Measurements from ENCODE around the gene CRYZL1.

Gene CRYZL1

DNA sequence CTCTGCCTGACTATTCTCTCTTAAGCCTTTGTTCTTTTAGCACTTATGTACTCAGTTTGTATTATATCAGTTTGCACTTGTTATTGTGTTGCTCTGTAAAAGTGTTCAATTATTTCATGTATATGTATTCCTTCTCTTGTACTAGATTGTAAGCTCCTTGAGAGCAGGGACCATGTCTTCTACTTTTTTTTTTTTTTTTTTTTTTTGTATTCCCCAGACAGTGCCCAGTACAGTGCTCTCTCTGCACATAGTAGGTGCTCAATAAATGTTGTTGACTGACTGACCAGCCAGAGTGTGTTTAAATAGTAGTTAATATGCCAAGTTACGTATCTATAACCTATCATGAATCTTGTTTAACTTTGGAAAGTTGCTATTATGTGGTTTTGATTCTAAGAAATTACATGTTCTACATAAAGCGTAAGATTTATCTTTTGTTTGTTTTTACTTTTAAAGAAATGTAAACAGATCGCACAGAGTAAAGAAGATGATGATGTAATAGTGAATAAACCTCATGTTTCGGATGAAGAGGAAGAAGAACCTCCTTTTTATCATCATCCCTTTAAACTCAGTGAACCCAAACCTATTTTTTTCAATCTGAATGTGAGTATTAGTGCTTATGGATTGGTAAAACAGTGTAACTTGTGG is 82.6 kb downstream of the CRYZL1 start:
- no peak for ATAC-seq

DNA sequence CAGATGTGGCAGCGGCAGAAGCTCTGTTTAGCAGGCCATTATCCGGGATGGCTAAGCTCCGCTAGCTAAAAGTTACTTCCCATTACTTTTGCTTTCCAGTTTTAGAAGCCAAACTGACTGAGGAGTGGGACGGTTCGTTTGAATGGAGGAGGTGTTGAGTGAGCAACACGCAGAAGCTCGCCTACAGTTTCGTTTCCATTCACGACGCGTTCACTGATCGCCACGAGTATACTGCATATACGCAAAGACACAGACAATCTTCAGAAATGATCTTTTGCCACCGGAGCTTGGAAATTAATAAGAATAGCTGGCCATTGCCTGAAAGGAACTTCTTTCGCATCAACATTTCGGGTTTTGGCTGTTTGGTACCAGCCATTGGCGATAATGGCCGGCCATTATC is 84.1 kb downstream of the CRYZL1 start:
- no peak for ATAC-seq

DNA sequence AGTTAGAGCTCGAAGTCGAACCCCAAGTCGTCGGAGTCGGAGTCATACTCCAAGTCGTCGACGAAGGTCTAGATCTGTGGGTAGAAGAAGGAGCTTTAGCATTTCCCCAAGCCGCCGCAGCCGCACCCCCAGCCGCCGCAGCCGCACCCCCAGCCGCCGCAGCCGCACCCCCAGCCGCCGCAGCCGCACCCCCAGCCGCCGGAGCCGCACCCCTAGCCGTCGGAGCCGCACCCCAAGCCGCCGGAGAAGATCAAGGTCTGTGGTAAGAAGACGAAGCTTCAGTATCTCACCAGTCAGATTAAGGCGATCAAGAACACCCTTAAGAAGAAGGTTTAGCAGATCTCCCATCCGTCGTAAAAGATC is 86.6 kb downstream of the CRYZL1 start:
- ATAC-seq, result no peak

DNA sequence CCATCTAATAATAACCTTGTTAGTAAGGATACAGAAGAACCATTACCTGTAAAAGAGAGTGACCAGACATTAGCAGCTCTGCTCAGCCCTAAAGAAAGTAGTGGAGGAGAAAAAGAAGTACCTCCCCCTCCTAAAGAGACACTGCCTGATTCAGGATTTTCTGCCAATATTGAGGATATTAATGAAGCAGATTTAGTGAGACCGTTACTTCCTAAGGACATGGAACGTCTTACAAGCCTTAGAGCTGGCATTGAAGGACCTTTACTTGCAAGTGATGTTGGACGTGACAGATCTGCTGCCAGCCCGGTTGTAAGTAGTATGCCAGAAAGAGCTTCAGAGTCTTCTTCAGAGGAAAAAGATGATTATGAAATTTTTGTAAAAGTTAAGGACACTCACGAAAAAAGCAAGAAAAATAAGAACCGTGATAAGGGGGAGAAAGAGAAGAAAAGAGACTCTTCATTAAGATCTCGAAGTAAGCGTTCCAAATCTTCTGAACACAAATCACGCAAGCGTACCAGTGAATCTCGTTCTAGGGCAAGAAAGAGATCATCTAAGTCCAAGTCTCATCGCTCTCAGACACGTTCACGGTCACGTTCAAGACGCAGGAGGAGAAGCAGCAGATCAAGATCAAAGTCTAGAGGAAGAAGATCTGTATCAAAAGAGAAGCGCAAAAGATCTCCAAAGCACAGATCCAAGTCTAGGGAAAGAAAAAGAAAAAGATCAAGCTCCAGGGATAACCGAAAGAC is 87.1 kb downstream of the CRYZL1 start:
- no peak for ATAC-seq

DNA sequence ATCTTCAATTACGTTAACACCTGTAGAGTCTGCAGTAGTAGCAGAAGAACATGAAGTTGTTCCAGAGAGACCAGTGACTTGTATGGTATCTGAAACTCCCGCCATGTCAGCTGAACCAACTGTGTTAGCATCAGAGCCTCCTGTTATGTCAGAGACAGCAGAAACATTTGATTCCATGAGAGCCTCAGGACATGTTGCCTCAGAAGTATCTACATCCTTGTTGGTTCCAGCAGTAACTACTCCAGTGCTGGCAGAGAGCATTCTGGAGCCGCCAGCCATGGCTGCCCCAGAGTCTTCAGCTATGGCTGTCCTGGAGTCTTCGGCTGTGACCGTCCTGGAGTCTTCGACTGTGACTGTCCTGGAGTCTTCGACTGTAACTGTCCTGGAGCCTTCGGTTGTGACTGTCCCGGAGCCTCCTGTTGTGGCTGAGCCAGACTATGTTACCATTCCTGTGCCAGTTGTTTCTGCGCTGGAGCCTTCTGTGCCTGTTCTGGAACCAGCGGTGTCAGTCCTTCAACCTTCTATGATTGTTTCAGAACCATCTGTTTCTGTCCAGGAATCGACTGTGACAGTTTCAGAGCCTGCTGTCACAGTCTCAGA is 88.4 kb downstream of the CRYZL1 start:
- no peak for ATAC-seq

DNA sequence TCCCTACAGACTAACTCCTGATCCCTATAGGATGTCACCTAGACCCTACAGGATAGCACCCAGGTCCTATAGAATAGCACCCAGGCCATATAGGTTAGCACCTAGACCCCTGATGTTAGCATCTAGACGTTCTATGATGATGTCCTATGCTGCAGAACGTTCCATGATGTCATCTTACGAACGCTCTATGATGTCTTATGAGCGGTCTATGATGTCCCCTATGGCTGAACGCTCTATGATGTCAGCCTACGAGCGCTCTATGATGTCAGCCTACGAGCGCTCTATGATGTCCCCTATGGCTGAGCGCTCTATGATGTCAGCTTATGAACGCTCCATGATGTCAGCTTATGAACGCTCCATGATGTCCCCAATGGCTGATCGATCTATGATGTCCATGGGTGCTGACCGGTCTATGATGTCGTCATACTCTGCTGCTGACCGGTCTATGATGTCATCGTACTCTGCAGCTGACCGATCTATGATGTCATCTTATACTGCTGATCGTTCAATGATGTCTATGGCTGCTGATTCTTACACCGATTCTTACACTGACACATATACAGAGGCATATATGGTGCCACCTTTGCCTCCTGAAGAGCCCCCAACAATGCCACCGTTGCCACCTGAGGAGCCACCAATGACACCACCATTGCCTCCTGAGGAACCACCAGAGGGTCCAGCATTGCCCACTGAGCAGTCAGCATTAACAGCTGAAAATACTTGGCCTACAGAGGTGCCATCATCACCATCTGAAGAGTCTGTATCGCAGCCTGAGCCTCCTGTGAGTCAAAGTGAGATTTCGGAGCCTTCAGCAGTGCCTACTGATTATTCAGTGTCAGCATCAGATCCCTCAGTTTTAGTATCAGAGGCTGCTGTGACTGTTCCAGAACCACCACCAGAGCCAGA is 89.2 kb downstream of the CRYZL1 start:
- peak in 1 of 2 donors; percentile 27 for ATAC-seq

DNA sequence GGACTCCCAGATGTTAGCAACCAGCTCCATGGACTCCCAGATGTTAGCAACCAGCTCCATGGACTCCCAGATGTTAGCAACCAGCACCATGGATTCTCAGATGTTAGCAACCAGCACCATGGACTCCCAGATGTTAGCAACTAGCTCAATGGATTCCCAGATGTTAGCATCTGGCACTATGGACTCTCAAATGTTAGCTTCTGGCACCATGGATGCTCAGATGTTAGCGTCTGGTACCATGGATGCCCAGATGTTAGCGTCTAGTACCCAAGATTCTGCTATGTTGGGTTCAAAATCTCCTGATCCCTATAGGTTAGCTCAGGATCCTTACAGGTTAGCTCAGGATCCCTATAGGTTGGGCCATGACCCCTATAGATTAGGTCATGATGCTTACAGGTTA is 89.9 kb downstream of the CRYZL1 start:
- ATAC-seq, result no peak

DNA sequence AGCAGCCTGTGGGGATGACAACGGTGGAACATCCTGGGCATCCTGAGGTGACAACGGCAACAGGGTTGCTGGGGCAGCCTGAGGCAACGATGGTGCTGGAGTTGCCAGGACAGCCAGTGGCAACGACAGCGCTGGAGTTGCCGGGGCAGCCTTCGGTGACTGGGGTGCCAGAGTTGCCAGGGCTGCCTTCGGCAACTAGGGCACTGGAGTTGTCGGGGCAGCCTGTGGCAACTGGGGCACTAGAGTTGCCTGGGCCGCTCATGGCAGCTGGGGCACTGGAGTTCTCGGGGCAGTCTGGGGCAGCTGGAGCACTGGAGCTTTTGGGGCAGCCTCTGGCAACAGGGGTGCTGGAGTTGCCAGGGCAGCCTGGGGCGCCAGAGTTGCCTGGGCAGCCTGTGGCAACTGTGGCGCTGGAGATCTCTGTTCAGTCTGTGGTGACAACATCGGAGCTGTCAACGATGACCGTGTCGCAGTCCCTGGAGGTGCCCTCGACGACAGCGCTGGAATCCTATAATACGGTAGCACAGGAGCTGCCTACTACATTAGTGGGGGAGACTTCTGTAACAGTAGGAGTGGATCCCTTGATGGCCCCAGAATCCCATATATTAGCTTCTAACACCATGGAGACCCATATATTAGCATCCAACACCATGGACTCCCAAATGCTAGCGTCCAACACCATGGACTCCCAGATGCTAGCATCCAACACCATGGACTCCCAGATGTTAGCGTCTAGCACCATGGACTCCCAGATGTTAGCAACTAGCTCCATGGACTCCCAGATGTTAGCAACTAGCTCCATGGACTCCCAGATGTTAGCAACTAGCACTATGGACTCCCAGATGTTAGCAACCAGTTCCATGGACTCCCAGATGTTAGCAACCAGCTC is 90.5 kb downstream of the CRYZL1 start:
- no peak for ATAC-seq

DNA sequence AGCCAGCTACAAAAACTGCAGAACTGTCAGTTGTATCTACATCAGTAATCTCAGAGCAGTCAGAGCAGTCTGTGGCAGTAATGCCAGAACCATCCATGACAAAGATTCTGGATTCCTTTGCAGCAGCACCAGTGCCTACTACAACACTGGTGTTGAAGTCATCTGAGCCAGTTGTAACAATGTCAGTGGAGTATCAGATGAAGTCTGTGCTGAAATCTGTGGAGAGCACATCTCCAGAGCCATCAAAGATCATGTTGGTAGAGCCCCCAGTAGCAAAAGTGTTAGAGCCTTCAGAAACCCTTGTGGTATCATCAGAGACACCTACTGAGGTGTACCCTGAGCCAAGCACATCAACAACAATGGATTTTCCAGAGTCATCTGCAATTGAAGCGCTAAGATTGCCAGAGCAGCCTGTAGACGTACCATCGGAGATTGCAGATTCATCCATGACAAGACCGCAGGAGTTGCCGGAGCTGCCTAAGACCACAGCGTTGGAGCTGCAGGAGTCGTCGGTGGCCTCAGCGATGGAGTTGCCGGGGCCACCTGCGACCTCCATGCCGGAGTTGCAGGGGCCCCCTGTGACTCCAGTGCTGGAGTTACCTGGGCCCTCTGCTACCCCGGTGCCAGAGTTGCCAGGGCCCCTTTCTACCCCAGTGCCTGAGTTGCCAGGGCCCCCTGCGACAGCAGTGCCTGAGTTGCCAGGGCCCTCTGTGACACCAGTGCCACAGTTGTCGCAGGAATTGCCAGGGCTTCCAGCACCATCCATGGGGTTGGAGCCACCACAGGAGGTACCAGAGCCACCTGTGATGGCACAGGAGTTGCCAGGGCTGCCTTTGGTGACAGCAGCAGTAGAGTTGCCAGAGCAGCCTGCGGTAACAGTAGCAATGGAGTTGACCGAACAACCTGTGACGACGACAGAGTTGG is 91.4 kb downstream of the CRYZL1 start:
- ATAC-seq, result no peak

DNA sequence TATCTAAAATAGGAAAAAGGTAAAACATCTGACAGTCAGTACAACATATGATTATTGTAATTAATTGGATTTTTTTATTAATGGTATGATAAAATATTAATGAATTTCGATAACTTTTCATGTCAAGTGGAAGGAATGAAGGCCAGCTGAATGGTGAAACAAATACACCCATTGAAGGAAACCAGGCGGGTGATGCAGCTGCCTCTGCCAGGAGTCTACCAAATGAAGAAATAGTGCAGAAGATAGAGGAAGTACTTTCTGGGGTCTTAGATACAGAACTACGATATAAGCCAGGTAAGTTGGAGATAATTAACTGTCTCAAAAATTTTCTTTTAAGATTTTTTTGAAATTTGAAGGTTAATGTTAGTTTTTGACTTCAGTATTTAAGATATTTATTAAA is 95.5 kb downstream of the CRYZL1 start:
- ATAC-seq, result no peak

DNA sequence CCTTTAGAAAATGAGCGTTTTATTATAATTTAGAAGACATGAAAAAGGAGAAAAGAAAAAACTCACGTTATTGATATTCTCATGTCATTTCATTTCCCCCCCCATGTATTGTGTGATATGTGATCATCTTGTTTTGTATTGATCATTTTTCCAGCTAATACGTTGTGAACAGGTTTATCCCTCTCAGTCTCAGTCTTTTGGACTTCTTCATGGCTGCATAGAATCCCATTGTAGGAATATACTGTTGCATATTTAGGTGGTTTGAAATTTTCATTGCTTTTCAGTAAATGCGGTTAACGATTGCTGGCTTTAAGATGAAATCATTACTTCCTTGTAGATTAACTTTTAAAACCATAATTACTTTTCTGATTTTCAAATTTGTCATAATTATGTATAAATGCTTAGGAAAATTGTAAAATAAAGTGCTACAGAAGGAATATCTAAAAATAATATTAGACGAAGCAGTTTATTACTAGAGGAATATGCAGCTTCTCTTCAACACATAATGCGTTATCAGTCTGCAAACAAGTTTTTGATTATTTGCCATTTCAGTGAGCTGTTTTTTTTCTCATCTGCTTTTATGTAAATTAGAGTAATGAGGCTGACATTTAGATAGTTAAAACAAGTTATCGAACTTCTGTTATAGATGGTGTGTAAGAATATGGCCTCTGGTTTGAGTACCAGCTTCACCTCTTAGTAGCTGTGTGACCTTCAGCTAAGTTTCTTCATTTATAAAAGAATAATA is 96.9 kb downstream of the CRYZL1 start:
- ATAC-seq, result no peak

DNA sequence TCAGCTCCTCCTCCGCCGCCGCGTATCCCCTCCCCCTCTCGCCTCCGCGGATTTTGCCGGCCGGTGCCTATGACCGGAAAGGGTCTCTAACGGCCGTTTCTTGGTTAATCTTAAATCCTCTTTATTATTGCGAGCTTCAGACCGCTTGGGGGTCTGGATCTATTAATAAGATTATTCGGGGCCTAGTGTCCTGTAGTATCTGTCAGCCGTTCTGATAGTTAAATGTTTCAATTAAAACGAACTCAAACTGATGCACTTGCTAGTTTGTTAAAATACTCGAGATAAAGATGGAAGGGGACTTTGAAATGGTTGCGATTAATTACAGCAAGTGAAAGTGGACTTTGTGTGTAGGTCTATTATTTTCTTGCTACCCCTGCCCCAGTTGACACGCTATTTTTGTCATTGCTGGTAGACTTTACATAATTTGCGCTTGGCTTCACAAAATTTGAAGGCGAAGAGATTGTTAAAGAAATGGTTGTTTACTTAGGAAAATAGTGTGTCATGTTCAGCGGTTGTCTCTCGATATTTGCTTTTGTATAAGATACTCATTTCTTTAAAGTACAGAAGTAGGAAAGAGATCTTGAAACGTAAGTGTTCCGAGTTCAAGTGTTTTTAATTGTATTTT is 97.9 kb downstream of the CRYZL1 start:
- peak in 1 of 2 donors; percentile 9 for ATAC-seq

DNA sequence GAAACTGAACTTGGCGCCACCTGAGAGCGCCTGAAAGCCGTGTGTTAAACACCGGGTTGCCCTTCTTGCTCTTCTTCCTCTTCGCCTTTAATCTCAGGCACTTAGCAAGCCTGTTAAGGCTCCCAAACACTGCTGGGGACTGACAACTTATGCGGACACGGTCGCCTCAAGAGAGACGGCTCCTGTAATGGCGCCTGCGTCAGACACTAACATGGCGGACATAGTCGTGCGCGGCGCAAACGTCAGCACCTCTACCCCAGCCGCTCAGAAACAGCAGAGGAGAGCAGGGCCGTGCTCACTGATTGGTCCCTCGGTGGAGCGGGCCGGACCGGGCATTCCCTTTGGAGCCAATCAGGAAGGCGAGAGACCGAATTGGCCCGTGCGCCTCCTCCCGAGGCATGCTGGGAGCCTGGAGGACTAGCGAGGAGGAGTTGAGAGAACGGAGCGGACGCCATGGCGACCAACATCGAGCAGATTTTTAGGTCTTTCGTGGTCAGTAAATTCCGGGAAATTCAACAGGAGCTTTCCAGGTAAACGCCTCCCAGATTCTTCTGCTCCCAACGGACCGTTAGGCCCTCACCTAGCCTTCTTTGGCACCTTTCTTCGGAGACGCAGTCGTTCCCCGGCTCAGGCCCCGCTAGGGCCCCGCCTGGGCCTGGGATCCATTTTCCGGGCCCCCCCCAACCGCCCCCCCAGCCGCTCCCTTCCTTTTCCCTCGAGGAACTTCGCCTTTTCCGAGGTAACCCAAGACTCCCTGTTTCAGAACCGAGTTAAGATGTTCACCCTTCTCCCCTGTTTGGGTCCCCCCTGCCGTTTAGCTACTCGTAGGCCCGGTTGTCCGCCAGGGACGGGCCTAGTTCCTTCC is 98.7 kb downstream of the CRYZL1 start, which contains the start of gene SON:
Gene SON, plus strand, starts transcription at position 399 of the 865 bp plus-strand sequence. Its CDS starts 55 bp downstream, at position 454.
- peak; percentile 94 to 97 for ATAC-seq

DNA sequence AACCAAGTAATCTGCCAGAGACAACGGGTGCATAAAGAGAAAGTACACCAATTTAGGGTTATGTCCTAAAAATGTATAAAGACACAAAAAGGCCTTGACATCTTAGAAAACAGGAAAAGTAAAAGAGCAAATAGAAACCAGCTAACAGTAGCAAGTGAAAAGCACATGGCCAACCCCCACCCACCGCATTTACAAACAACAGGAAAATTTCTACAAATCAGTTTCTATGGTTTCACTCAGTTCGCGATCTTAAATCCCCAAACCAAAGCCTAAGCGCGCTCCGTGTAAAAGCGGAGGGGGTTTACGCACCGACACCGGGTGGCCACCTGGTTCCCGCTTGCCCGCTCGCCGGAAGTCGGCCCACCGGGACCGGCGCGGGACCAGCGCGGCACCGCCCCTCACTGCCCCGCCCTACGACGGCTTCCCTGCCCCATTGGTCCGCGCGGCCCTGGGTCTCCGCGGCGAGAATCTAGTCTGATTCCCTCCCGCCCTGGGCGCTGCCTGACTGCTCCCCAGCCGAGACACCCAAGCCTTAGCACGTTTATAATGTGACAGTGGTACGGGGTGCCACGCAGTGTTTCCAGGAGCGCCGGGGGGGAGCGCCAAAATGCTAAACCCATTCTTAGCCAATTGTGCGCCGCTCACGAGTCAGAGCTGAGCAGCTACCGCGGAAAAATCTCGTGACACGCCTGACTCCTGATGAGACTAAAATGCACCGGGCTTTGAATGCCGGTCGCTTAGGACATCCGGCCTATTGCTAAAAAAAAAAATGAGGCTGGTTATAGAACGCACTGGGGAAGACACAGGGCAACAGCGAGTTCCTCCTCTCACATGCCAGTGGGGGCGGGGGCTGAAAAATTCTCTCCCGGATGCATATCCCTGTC is 99.5 kb downstream of the CRYZL1 start, which contains the start of gene GART:
Gene GART, minus strand, starts transcription at position 362 of the 884 bp plus-strand sequence. CDS start 2,802 bp downstream, outside the sequence.
- peak; percentile 62 to 68 for ATAC-seq

DNA sequence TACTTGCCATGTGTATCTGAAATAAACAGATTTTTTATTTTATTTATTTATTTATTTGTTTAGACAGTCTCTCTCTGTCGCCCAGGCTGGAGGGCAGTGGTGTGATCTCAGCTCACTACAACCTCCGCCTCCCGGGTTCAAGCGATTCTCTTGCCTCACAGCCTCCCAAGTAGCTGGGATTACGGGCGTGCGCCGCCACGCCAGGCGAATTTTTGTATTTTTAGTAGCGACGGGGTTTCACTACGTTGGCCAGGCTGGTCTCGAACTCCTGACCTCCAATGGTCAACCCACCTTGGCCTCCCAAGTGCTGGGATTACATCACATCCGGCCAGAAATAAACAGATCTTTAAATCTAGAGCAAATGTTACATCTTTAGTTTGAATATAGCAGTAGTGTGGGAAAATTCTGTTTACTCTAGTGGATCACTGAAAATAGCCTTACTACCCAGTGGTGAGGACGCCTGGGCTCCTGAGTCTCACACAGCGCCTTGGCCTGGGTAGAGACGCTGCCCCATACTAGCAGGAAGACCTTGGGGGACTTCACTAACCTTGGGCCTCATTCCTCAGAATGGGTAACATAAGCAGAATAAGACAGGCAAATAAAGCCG is 100.3 kb downstream of the CRYZL1 start:
- ATAC-seq, result no peak

DNA sequence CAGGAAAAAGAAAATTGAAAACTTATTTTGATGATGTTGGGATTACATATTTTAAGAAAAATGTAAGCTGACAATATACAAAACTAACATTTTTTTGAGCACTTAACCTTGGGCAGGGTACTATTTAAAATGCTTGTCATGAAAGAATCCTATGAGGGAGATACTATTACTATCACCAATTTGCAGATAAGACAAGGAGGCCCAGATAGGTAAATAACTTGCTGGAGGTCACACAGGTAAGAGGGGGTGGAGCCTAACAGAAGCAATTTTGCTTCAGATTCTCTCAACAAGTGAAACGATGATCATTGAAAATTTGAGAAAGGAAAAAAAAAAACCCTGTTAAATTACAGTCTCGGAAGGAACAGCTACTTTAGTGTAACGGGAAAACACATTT is 100.8 kb downstream of the CRYZL1 start:
- ATAC-seq, result no peak

DNA sequence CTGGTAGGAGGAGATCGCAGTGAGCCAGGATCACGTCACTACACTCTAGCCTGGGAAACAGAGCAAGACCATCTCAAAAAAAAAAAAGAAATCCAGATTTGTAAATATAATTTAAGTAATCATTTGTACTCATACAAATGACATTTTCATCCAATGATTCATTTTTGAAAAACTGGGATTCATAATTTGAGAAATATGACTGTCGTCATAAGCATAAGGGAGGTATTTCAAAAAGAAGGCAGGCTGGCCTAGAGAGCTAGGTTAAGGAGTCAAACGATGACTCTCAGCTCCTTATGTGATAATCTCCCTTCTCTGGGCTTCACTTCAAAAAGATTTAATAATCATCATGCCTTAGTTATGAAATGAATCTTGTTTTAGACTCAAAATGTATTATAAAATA is 101.9 kb downstream of the CRYZL1 start:
- no peak for ATAC-seq

All from activated CD4-positive, CD25-positive, alpha-beta regulatory T cell treated with anti-CD3 and anti-CD28 coated beads, Interleukin-2, amount 50 U/mL, for 24 hours (primary cell).